ES-I3 (cell line): ENCODE measurements around the gene GBA3.

Experiments used
- H3K36me3 ChIP-seq: 2 replicates; pipeline ENCODE4 v1.6.1; 2013; ENCODE audit warnings: mild to moderate bottlenecking, low read length, control low read depth, moderate library complexity; ENCODE audit not compliant: insufficient read depth
- H3K4me1 ChIP-seq: 2 replicates; pipeline ENCODE4 v1.6.1; 2013; ENCODE audit warnings: mild to moderate bottlenecking, control low read depth, low read length; ENCODE audit not compliant: insufficient read depth
- H3K9ac ChIP-seq: 2 replicates; pipeline ENCODE4 v1.6.1; 2013; ENCODE audit warnings: low read depth, mild to moderate bottlenecking, low read length, moderate library complexity
- H3K9me3 ChIP-seq: 2 replicates; pipeline ENCODE4 v1.6.1; 2013; ENCODE audit warnings: mild to moderate bottlenecking, low read length, moderate library complexity; ENCODE audit not compliant: control insufficient read depth, insufficient read depth

Gene GBA3

GRCh38 chr4:22692736-22693135 is at the start of gene GBA3:
Gene GBA3, plus strand, starts transcription at chr4:22692937.
- Histone ChIP-seq H3K9ac (no peak within 1 kb of the TSS), H3K4me1 (0 out of 2 replicates have a peak, but pooled peaks cover 5% of the 10 kb centered on the region), H3K36me3 (no peaks in the 10 kb centered on the region), H3K9me3 (no peaks in the 10 kb centered on the region)

- H3K36me3 ChIP-seq = no peaks in the 10 kb centered on the region
- no peaks in the 10 kb centered on the region for H3K4me1 ChIP-seq
- H3K9me3 ChIP-seq = no peaks in the 10 kb centered on the region
- H3K9ac ChIP-seq = no peak overlapping the region
Measured at GRCh38 chr4:22643952-22644351, 48.8 kb upstream of the GBA3 start.

GRCh38 chr4:22645481-22646182 is 47.1 kb upstream of the GBA3 start:
- Histone ChIP-seq H3K9ac (no peak overlapping the region), H3K9me3 (no peaks in the 10 kb centered on the region), H3K4me1 (no peaks in the 10 kb centered on the region)

GRCh38 chr4:22648996-22649395 is 43.7 kb upstream of the GBA3 start:
- no peak overlapping the region for H3K9ac ChIP-seq
- H3K4me1 ChIP-seq = no peaks in the 10 kb centered on the region
- H3K9me3 ChIP-seq = no peaks in the 10 kb centered on the region
- no peaks in the 10 kb centered on the region for H3K36me3 ChIP-seq

More at GRCh38 chr4:22645481-22646182, 47.1 kb upstream of the GBA3 start:
- no peaks in the 10 kb centered on the region for H3K36me3 ChIP-seq

- Histone ChIP-seq H3K9ac (no peak overlapping the region), H3K9me3 (no peaks in the 10 kb centered on the region), H3K4me1 (no peaks in the 10 kb centered on the region), H3K36me3 (no peaks in the 10 kb centered on the region)
Measured at GRCh38 chr4:22650771-22651170, 42.0 kb upstream of the GBA3 start.

- no peaks in the 10 kb centered on the region for H3K4me1 ChIP-seq
- no peak overlapping the region for H3K9ac ChIP-seq
- no peaks in the 10 kb centered on the region for H3K9me3 ChIP-seq
- H3K36me3 ChIP-seq = no peaks in the 10 kb centered on the region
Measured at GRCh38 chr4:22653752-22654151, 39.0 kb upstream of the GBA3 start.

- no peak overlapping the region for H3K9ac ChIP-seq
- no peaks in the 10 kb centered on the region for H3K36me3 ChIP-seq
- H3K4me1 ChIP-seq = no peaks in the 10 kb centered on the region
- H3K9me3 ChIP-seq = no peaks in the 10 kb centered on the region
Measured at GRCh38 chr4:22661443-22661842, 31.3 kb upstream of the GBA3 start.

GRCh38 chr4:22667332-22667940 is 25.3 kb upstream of the GBA3 start:
- Histone ChIP-seq H3K4me1 (no peaks in the 10 kb centered on the region), H3K9ac (no peak overlapping the region), H3K9me3 (no peaks in the 10 kb centered on the region), H3K36me3 (no peaks in the 10 kb centered on the region)

- Histone ChIP-seq H3K9ac (no peak overlapping the region), H3K4me1 (no peaks in the 10 kb centered on the region), H3K9me3 (no peaks in the 10 kb centered on the region), H3K36me3 (no peaks in the 10 kb centered on the region)
Measured at GRCh38 chr4:22668301-22668700, 24.4 kb upstream of the GBA3 start.

GRCh38 chr4:22668702-22669101 is 24.0 kb upstream of the GBA3 start:
- H3K9ac ChIP-seq = no peak overlapping the region
- H3K4me1 ChIP-seq = no peaks in the 10 kb centered on the region
- H3K36me3 ChIP-seq = no peaks in the 10 kb centered on the region
- no peaks in the 10 kb centered on the region for H3K9me3 ChIP-seq

- H3K4me1 ChIP-seq = peaks cover 5% of the 10 kb centered on the region; the same call in 1 of the 2 replicates
- H3K9me3 ChIP-seq = no peaks in the 10 kb centered on the region
- no peak overlapping the region; the same call in 1 of the 2 replicates for H3K9ac ChIP-seq
- no peaks in the 10 kb centered on the region for H3K36me3 ChIP-seq
Measured at GRCh38 chr4:22670956-22671355, 21.8 kb upstream of the GBA3 start.

- Histone ChIP-seq H3K9me3 (no peaks in the 10 kb centered on the region), H3K9ac (no peak overlapping the region), H3K36me3 (no peaks in the 10 kb centered on the region), H3K4me1 (peaks cover 5% of the 10 kb centered on the region; the same call in 1 of the 2 replicates)
Measured at GRCh38 chr4:22672519-22672918, 20.2 kb upstream of the GBA3 start.

- H3K36me3 ChIP-seq = no peaks in the 10 kb centered on the region
Measured at GRCh38 chr4:22672944-22673343, 19.8 kb upstream of the GBA3 start.

GRCh38 chr4:22674700-22675099 is 18.0 kb upstream of the GBA3 start:
- Histone ChIP-seq H3K4me1 (peaks cover 5% of the 10 kb centered on the region; the same call in 1 of the 2 replicates), H3K36me3 (no peaks in the 10 kb centered on the region), H3K9me3 (no peaks in the 10 kb centered on the region), H3K9ac (no peak overlapping the region)

More at GRCh38 chr4:22672944-22673343, 19.8 kb upstream of the GBA3 start:
- Histone ChIP-seq H3K9me3 (no peaks in the 10 kb centered on the region), H3K9ac (no peak overlapping the region), H3K4me1 (peaks cover 5% of the 10 kb centered on the region; the same call in 1 of the 2 replicates)

GRCh38 chr4:22676063-22676462 is 16.7 kb upstream of the GBA3 start:
- H3K4me1 ChIP-seq = peaks cover 5% of the 10 kb centered on the region; the same call in 1 of the 2 replicates
- H3K9me3 ChIP-seq = no peaks in the 10 kb centered on the region
- no peaks in the 10 kb centered on the region for H3K36me3 ChIP-seq
- no peak overlapping the region for H3K9ac ChIP-seq
